AG09319 (cell line): ENCODE results near the gene SORL1.

Source experiments
- DNase-seq: peaks from one replicate; pipeline ENCODE4 v3.0.0-alpha.2; 2010; ENCODE audit warnings: low read depth; ENCODE audit errors: extremely low read depth
- TF ChIP-seq, protein P1 (sequence below): IDR thresholded peaks from 2 replicates; pipeline ENCODE4 v1.5.1; 2011; ENCODE audit warnings: low read depth, mild to moderate bottlenecking, inconsistent platforms, low read length, moderate library complexity

Gene SORL1

DNA sequence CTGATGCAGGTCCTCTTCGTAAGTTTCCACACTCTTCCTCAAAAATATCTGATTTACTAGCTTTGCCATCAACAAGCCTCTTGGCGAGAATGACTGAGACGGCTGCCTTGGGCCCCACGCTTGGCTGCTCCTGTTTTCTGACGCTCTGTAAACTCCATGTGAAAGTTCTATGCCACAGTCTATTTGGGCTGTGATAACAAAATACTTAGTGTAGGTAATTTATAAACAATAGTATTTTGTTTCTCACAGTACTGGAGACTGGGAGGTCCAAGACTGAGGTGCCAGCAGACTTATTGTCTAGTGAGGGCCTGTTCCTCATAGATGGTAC, 123.8 kb downstream of the SORL1 start:
- TF ChIP-seq, protein P1, sequence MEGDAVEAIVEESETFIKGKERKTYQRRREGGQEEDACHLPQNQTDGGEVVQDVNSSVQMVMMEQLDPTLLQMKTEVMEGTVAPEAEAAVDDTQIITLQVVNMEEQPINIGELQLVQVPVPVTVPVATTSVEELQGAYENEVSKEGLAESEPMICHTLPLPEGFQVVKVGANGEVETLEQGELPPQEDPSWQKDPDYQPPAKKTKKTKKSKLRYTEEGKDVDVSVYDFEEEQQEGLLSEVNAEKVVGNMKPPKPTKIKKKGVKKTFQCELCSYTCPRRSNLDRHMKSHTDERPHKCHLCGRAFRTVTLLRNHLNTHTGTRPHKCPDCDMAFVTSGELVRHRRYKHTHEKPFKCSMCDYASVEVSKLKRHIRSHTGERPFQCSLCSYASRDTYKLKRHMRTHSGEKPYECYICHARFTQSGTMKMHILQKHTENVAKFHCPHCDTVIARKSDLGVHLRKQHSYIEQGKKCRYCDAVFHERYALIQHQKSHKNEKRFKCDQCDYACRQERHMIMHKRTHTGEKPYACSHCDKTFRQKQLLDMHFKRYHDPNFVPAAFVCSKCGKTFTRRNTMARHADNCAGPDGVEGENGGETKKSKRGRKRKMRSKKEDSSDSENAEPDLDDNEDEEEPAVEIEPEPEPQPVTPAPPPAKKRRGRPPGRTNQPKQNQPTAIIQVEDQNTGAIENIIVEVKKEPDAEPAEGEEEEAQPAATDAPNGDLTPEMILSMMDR: no peak
- DNase-seq: no peak

DNA sequence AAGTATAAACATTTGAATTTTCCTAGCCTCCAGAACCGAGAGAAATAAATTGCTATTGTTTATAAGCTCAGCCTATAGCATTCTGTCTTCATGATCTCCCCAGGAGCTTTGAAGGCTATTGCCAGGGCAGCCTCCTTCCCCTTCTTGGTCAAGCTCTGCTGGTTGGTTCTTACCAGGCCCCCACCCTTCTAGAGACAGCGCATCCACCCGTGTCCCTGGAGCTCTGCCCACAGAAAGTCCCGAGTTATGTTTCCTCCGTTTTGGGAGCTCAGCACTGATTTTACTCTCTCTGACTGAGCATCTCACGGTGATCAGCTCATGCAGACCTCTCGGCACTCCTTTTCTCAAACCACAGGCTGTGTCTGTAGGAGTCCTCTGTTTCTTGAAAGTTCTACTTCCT, 124.4 kb downstream of the SORL1 start:
- no peak for DNase-seq
- TF ChIP-seq, protein P1: no peak

DNA sequence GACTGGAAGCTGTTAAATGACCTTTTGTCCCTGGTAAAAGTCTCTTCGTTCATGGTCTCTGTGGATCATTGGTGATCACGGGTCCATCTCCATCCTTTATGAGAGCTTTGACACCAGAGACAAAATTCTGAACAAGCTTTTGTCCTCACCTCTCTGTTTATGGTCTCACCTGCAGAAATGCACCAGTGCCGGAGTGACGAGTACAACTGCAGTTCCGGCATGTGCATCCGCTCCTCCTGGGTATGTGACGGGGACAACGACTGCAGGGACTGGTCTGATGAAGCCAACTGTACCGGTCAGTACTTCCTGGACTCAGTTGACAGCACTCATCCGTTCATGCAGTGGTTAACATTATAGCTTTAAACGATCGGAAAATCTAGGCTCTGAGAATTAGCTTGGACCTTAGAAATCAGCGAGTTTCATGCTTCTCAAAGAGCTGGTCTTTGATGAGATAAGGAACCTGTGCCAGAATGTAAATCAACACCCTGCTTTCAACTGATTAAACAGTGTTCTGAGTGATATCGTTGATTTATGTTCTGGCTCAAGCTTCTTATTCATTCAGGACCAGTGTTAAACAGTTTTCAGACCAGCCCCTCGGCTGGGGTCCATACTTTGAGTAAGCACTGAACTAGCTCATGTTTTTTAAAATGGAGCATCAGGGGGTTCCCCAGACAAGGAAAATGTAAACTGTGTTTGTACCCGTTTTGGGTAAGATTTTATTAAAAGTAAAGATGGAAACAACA, 125.2 kb downstream of the SORL1 start:
- TF ChIP-seq, protein P1: no peak

DNA sequence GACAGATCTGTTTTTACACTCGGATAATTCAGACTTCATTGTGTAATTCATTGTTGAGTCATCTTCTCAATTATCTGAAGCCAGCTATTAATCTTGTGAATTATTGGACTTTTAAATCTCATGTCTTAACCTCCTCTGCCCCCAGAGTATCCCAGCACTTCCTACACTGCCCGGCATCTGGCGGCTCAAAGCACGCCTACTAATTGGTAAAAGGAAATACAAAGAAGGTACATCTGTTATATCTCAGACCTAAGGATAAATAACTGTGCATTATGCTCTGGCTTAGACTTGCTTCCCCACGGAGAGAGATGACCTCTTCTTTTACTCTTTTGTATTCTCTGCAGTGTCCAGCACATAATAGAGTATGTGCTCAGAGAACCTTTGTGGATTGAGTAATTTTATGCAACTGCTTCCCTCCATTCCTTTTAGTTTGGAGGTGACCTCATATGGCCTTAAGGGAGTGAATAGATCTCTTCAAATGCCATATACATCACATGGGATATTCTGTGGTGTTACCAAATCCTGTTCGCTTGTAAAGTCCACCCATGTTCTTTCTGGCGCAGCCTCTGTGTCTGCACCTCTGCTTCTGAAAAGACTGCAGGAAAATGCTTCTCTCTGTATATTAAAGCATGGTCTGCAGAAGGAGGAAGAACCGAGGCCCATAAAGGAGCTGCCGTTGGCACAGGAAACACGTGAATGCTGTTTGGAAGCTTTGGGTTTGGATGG, 126.3 kb downstream of the SORL1 start:
- TF ChIP-seq, protein P1: no peak
- no peak for DNase-seq

More for the DNA sequence above, 125.2 kb downstream of the SORL1 start:
- no peak for DNase-seq

DNA sequence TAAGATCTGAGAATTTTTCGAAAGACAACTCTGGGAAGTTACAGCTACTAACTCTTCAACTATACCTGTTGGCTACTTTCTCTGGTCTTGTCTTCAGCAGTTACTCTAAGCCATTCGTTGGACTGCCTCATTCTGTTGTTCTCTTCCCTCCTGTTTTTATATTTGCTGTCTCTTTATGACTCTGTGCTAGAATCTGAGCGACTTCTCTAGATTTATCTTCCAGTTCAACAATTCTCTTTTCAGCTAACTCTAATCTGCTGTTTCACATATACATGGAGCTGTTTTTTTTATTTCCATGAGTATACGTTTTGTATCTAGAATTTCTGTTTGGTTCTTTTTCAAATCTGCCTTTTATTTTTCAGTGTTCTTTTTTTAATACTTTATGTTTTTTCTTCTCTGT, 128.0 kb downstream of the SORL1 start:
- TF ChIP-seq, protein P1: no peak
- no peak for DNase-seq

DNA sequence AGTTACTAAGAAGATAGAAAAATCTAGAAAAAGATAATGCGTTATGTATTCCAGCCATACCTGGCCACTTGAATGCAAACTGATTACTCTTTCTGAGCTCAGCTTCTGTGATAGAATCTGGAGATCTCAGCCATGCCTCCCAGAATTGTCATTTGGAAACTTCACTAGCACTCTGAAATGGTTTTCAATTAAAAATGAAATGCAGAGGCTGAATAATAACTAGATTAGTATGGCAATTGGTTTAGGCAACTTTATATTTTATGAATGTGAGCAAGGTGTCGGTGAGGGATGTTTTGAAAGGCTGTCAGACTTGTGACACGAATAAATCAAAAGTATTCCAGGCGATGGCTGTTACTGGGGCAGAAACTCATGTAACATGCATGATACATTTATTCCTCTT, 129.5 kb downstream of the SORL1 start:
- no peak for DNase-seq
- TF ChIP-seq, protein P1: no peak

DNA sequence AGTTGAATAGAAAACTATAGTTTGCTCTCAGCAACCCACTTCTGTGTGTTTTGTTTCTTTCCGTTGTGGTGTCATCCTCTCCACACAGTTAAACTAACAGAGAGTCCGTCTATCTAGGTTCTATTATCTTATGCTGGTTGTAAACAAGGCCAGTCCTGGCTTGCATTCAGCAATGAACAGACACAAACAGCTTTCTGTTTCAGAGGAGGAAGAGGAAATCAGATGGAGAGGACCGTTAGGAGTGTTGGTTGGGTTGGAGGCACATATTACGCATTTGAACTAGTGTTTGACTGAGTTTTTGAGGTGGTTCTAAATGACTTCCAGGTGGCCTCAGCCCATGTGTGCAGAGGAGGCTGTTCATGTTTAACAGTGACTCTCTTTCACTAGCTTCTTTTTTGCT, 130.2 kb downstream of the SORL1 start:
- TF ChIP-seq, protein P1: no peak
- DNase-seq: no peak
